ENCODE data around the gene ASTN2. TPM values are rescaled to one million over a fixed set of nuclear protein-coding genes. Genes with fewer than 3 reads are reported as not detected.
A peak's percentile ranks its signal among the peaks of the same experiment; 100 is the strongest.

Gene ASTN2
- total and polyA plus RNA-seq, 9 of the 15 experiments (the other 6 are each of a cell fraction or from before 2014, with no cell fraction given) = 0.56 to 3.5 (median 1.9) TPM

GRCh38 chr9:116980582-116981120 is 434.2 kb downstream of the ASTN2 start:
- Histone ChIP-seq H4K20me1 (replicated peaks; ENCODE audit: control insufficient read depth, insufficient read depth, low read length) (no peaks in the 10 kb centered on the region), H3K9ac (ENCODE audit: insufficient read depth in 1 of 2, low read depth in 2 of 2, low read length in 2 of 2) (no peak overlapping the region), H3K79me2 (ENCODE audit: control insufficient read depth, insufficient read depth, low read length) (no peaks in the 10 kb centered on the region), H3K27ac (ENCODE audit: extremely low read depth, low read depth, low read length) (no peak overlapping the region), H3K9me1 (ENCODE audit: control insufficient read depth, insufficient read depth, low read length) (no peaks in the 10 kb centered on the region), H2AFZ (ENCODE audit: low read depth, low read length) (no peak overlapping the region), H3K4me2 (ENCODE audit: insufficient read depth, low read length) (no peak overlapping the region), H3K27me3 (ENCODE audit: control insufficient read depth in 2 of 2, insufficient read depth in 2 of 2, low read length in 2 of 2) (no peaks in the 10 kb centered on the region), H3K36me3 (ENCODE audit: control insufficient read depth, insufficient read depth, low read length) (no peaks in the 10 kb centered on the region), H3K4me1 (replicated peaks in 1 of 2; ENCODE audit: control insufficient read depth in 2 of 2, insufficient read depth in 2 of 2, low read length in 2 of 2) (no peaks in the 10 kb centered on the region), H3K4me3 (no peak overlapping the region), H3K9me3 (replicated peaks; ENCODE audit: control insufficient read depth, insufficient read depth, low read depth, low read length) (no peaks in the 10 kb centered on the region)
- no peak for ATAC-seq
- DNase-seq (ENCODE audit: extremely low read depth in 1 of 4, low spot score in 3 of 4) = no peak
- in situ Hi-C loops (cut with MboI) = no loop called here
- no peak for FAIRE-seq
- TF ChIP-seq C11orf30 (IDR thresholded peaks at IDR 0.05; ENCODE audit: low read depth) (0 out of 2 replicates have a peak, but pooled peaks have one; percentile 28), EHMT2 (IDR thresholded peaks at IDR 0.05) (no peak), MAFF (IDR thresholded peaks at IDR 0.05; ENCODE audit: low read length) (peak; percentile 63), MAFG (tag; conservative IDR thresholded peaks at IDR 0.05) (peak; percentile 52), SOX6 (IDR thresholded peaks at IDR 0.05) (no peak), MCM7 (IDR thresholded peaks at IDR 0.05) (no peak), MAFK (IDR thresholded peaks at IDR 0.05; ENCODE audit: low read length) (peak; percentile 73), ZBED1 (IDR thresholded peaks at IDR 0.05) (no peak), MTF1 (CRISPR knock-in tag; IDR thresholded peaks at IDR 0.05; ENCODE audit: borderline replicate concordance) (no peak), ZNF121 (CRISPR knock-in tag; conservative IDR thresholded peaks at IDR 0.05) (no peak), ZNF316 (IDR thresholded peaks at IDR 0.05) (peak; percentile 52), TEAD4 (IDR thresholded peaks at IDR 0.05; ENCODE audit: low read length) (no peak), TEAD4 (CRISPR knock-in tag; IDR thresholded peaks at IDR 0.05; ENCODE audit: borderline replicate concordance) (no peak), ZBTB40 (IDR thresholded peaks at IDR 0.05) (no peak), ZBTB40 (CRISPR knock-in tag; IDR thresholded peaks at IDR 0.05) (no peak)
- CTCF ChIA-PET (ENCODE audit: low intra/inter-chr PET ratio) = no interaction called here
- no TSS peak for BruUV-seq (replicated peaks)
- POLR2A ChIA-PET = interaction anchor here (0.6 kb wide), 2 partner anchors 137 to 1797 kb away, joined by 3 to 4 read pairs; no protein-coding TSS in a partner anchor
- intact Hi-C loops (cut with micrococcal nuclease) = no loop called here

Data from K562 (cell line).